Endothelial cell of umbilical vein (primary cell): ENCODE data around the gene DCLK1. TPM values are rescaled to one million over a fixed set of nuclear protein-coding genes. Genes with fewer than 3 reads are reported as not detected.

ENCODE experiments used
- BruUV-seq: library from RNA; stranded (reverse); fragments of 400-500 nt; replicated peaks from 2 replicates; lab custom pipeline; 2021; lab: Mats Ljungman, UMichigan
- CTCF ChIA-PET: fragments of 300-600, 350-600 bp; sonication (Branson Sonifier 250); formaldehyde crosslinking; loops from one replicate; lab custom pipeline; 2021; ENCODE audit warnings: antibody characterized with exemption, inconsistent platforms; lab: Charles Lee
- POLR2A ChIA-PET: fragments of 300-600, 350-600 bp; sonication (Branson Sonifier 250); formaldehyde crosslinking; loops from one replicate; lab custom pipeline; 2021; ENCODE audit warnings: antibody characterized with exemption, inconsistent platforms; lab: Charles Lee
- DNase-seq: peaks from one replicate; pipeline ENCODE4 v3.0.0-alpha.2; 2011; ENCODE audit warnings: low read depth, low spot score
- FAIRE-seq: peaks from 2 replicates; lab custom pipeline; 2011; peaks lifted over from hg19 to GRCh38; lab: Jason Lieb, UNC
- H2AFZ ChIP-seq: 2 replicates; pipeline ENCODE4 v1.6.0; 2012; ENCODE audit warnings: low read depth, low read length, control low read depth, inconsistent platforms
- H3K27ac ChIP-seq: 2 replicates; pipeline ENCODE4 v1.5.1; 2011; ENCODE audit warnings: low read depth, mild to moderate bottlenecking, control low read depth, low read length, moderate library complexity; ENCODE audit not compliant: insufficient read depth
- H3K27me3 ChIP-seq, 2 experiments: 2 replicates each; pipeline versions ENCODE4 v1.6.0 to v1.6.1; 2011; ENCODE audit warnings: low read length in 2 of 2, mixed read lengths in 1 of 2; ENCODE audit not compliant: control insufficient read depth in 2 of 2, insufficient read depth in 2 of 2
- H3K36me3 ChIP-seq, 2 experiments: 2 replicates in 1 of 2; 3 replicates in 1 of 2; pipeline ENCODE4 v1.5.1; 2011; ENCODE audit warnings: low read length in 2 of 2, mild to moderate bottlenecking in 1 of 2, moderate library complexity in 1 of 2; ENCODE audit not compliant: control insufficient read depth in 2 of 2, insufficient read depth in 2 of 2; ENCODE audit errors: extremely low read depth in 1 of 2
- H3K4me1 ChIP-seq: 3 replicates; pipeline ENCODE4 v1.5.1; 2011; ENCODE audit warnings: mild to moderate bottlenecking, low read length; ENCODE audit not compliant: control insufficient read depth, insufficient read depth; ENCODE audit errors: extremely low read depth
- H3K4me2 ChIP-seq: 2 replicates; pipeline ENCODE4 v1.6.1; 2011; ENCODE audit warnings: low read length, control low read depth, mixed read lengths; ENCODE audit not compliant: insufficient read depth
- H3K4me3 ChIP-seq, 3 experiments: fragments of 200-600 bp in 1 of 3; sonication (generic), shearing (Covaris generic) in 1 of 3; replicated peaks in 1 of 3; 2 replicates each; pipeline ENCODE4 v1.5.1; 2011 to 2016; ENCODE audit warnings: control low read depth in 3 of 3, low read length in 3 of 3, mild to moderate bottlenecking in 2 of 3, inconsistent platforms in 1 of 3, low read depth in 1 of 3, moderate library complexity in 1 of 3; ENCODE audit not compliant: insufficient read depth in 1 of 3
- H3K79me2 ChIP-seq: 2 replicates; pipeline ENCODE4 v1.6.0; 2012; ENCODE audit warnings: low read length, inconsistent platforms; ENCODE audit not compliant: control insufficient read depth, insufficient read depth
- H3K9ac ChIP-seq: replicated peaks from 2 replicates; pipeline ENCODE3; 2011; ENCODE audit warnings: low read length, control low read depth; ENCODE audit not compliant: insufficient read depth; ENCODE audit errors: extremely low read depth
- H3K9me1 ChIP-seq: replicated peaks from 3 replicates; pipeline ENCODE4 v1.6.0; 2011; ENCODE audit warnings: mild to moderate bottlenecking, low read length; ENCODE audit not compliant: control insufficient read depth, insufficient read depth; ENCODE audit errors: extremely low read depth
- H3K9me3 ChIP-seq: replicated peaks from 2 replicates; pipeline ENCODE4 v1.5.1; 2012; ENCODE audit warnings: low read length, inconsistent platforms; ENCODE audit not compliant: control insufficient read depth, insufficient read depth
- H4K20me1 ChIP-seq: replicated peaks from 2 replicates; pipeline ENCODE3; 2011; ENCODE audit warnings: mild to moderate bottlenecking, low read length; ENCODE audit not compliant: control insufficient read depth, insufficient read depth; ENCODE audit errors: extremely low read depth
- EZH2 ChIP-seq: IDR thresholded peaks from 2 replicates; pipeline ENCODE4 v1.6.1; 2012; ENCODE audit warnings: borderline replicate concordance, low read depth, mild to moderate bottlenecking, moderate library complexity, low read length, inconsistent platforms; ENCODE audit not compliant: severe bottlenecking
- FOS ChIP-seq: IDR thresholded peaks from 2 replicates; pipeline ENCODE4 v1.6.1; 2011; ENCODE audit warnings: mild to moderate bottlenecking, low read length, moderate library complexity, borderline replicate concordance; ENCODE audit not compliant: insufficient read depth
- GATA2 ChIP-seq: IDR thresholded peaks from 2 replicates; pipeline ENCODE4 v1.7.0; 2011; ENCODE audit warnings: low read depth, mild to moderate bottlenecking, moderate library complexity, mixed read lengths, low read length; ENCODE audit not compliant: insufficient read length, insufficient read depth
- JUN ChIP-seq: IDR thresholded peaks from 2 replicates; pipeline ENCODE4 v1.6.1; 2011; ENCODE audit warnings: borderline replicate concordance, low read depth; ENCODE audit not compliant: insufficient read length, insufficient read depth
- MYC ChIP-seq: IDR thresholded peaks from one replicate; pipeline ENCODE4 v1.6.1; 2011; ENCODE audit warnings: mild to moderate bottlenecking, low read depth, low read length
- POLR2A ChIP-seq: IDR thresholded peaks from 2 replicates; pipeline ENCODE4 v1.6.1; 2012; ENCODE audit warnings: low read depth, mild to moderate bottlenecking, control low read depth, low read length
- POLR2AphosphoS5 ChIP-seq: IDR thresholded peaks from 2 replicates; pipeline ENCODE4 v1.6.1; 2012; ENCODE audit warnings: low read depth, mild to moderate bottlenecking, control low read depth, low read length, moderate library complexity; ENCODE audit not compliant: insufficient read depth
- dilution Hi-C: fragments of 300-500 bp; cut with MboI; formaldehyde crosslinking; loops from one replicate; pipeline ENCODE4 v1.15.0; 2019; ENCODE audit warnings: low sequenced_read_pairs; ENCODE audit not compliant: extremely low pct_ligation_motif_present
- intact Hi-C: fragments of 100-400 bp; cut with micrococcal nuclease; formaldehyde crosslinking; loops from one replicate; pipeline ENCODE4 v1.10.0; 2022
- polyA plus RNA-seq, 4 experiments: library from polyadenylated mRNA; depleted of rRNA in 3 of 4; stranded (reverse) in 3 of 4; unstranded in 1 of 4; fragments of >200 nt; gene quantifications; 2 replicates each; pipeline versions ENCODE4 v1.2.1 to v1.2.3, GENCODE V29; 2011 to 2012; ENCODE audit warnings: missing spikeins in 1 of 4
- total RNA-seq: library from RNA; stranded (reverse); gene quantifications from 2 replicates; pipeline ENCODE4 v1.2.3, GENCODE V29; 2021
- TF ChIP-seq, protein P1 (sequence below): IDR thresholded peaks from 2 replicates; pipeline ENCODE4 v1.6.1; 2011; ENCODE audit not compliant: insufficient read depth, insufficient read length
- TF ChIP-seq, protein P2 (sequence below), 2 donors: IDR thresholded peaks; 1 replicate in 1 of 2; 2 replicates in 1 of 2; pipeline ENCODE4 v1.5.1; 2011; ENCODE audit warnings: low read length in 2 of 2, mild to moderate bottlenecking in 2 of 2, moderate library complexity in 2 of 2, control low read depth in 1 of 2, inconsistent platforms in 1 of 2, low read depth in 1 of 2; ENCODE audit not compliant: insufficient read depth in 1 of 2; ENCODE audit errors: extremely low read depth in 1 of 2

DCLK1 gene
- total and polyA plus RNA-seq, 2 donors (not counting 3 experiments of a cell fraction or from before 2014, with no cell fraction given): 0.28 to 3.9 TPM

DNA sequence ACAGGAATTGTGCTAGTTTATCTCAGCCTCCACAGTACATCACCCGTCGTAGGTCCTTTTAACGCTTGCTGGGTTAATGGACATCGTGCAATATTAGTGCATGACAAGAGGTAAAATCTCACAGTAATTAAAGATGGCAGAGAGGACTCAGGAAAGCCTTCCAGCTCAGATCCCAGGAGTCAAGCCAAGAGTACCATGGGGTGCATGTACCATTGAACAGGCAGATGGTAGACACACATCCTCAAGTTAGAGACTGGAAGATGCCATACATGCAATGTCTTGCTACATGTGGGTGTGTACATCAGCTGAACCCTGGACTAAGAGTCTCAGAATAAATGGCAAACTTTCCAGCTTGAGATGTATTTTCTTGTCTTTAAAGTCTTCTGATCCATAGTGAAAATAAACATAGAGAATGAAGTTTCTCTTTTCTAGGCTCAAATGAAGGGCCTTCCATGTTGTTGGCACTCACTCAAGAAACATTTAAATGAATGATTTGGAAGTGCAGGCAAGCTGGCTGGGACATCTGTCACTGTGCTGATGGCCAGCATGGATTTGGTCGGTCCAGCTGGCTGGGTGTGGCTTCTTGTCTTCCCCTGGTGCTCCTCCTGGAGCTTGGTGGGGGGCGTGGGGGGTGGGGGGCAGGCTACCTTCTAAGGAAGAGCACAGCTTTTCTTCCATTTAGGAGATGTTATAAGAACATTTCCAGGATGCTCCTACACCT is 363.8 kb downstream of the DCLK1 start:
- FAIRE-seq (no peak), DNase-seq (no peak)
- ChIA-PET POLR2A (no interaction called here), CTCF (interaction anchor here (2.4 kb wide), 1 partner anchor 21 kb away, joined by 12 read pairs; no protein-coding TSS in a partner anchor)
- H3K36me3 ChIP-seq: no peaks in the 10 kb centered on the region
- H3K9ac ChIP-seq: no peak overlapping the region
- intact Hi-C loops (no loop called here), dilution Hi-C loops (no loop called here)
- H3K9me1 ChIP-seq: no peaks in the 10 kb centered on the region
- no peak overlapping the region for H3K4me3 ChIP-seq
- no TSS peak for BruUV-seq
- H3K27me3 ChIP-seq: peaks cover 0 to 2% of the 10 kb centered on the region in 2 experiments
- H3K9me3 ChIP-seq: no peaks in the 10 kb centered on the region
- TF ChIP-seq POLR2A: no peak
- TF ChIP-seq POLR2AphosphoS5: no peak
- no peak for TF ChIP-seq GATA2
- TF ChIP-seq EZH2: no peak
- no peak for TF ChIP-seq JUN
- TF ChIP-seq, protein P1, sequence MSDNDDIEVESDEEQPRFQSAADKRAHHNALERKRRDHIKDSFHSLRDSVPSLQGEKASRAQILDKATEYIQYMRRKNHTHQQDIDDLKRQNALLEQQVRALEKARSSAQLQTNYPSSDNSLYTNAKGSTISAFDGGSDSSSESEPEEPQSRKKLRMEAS: no peak
- no peak for TF ChIP-seq FOS
- TF ChIP-seq, protein P2, sequence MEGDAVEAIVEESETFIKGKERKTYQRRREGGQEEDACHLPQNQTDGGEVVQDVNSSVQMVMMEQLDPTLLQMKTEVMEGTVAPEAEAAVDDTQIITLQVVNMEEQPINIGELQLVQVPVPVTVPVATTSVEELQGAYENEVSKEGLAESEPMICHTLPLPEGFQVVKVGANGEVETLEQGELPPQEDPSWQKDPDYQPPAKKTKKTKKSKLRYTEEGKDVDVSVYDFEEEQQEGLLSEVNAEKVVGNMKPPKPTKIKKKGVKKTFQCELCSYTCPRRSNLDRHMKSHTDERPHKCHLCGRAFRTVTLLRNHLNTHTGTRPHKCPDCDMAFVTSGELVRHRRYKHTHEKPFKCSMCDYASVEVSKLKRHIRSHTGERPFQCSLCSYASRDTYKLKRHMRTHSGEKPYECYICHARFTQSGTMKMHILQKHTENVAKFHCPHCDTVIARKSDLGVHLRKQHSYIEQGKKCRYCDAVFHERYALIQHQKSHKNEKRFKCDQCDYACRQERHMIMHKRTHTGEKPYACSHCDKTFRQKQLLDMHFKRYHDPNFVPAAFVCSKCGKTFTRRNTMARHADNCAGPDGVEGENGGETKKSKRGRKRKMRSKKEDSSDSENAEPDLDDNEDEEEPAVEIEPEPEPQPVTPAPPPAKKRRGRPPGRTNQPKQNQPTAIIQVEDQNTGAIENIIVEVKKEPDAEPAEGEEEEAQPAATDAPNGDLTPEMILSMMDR (IDR thresholded peaks at IDR 0.05; ENCODE audit: extremely low read depth in 1 of 2, insufficient read depth in 1 of 2, low read depth in 1 of 2, low read length in 2 of 2): no peak
- no peak for TF ChIP-seq MYC
- no peaks in the 10 kb centered on the region for H3K79me2 ChIP-seq
- H4K20me1 ChIP-seq: no peaks in the 10 kb centered on the region
- H3K4me2 ChIP-seq: no peak overlapping the region
- H3K4me1 ChIP-seq: no peaks in the 10 kb centered on the region
- no peak overlapping the region for H3K27ac ChIP-seq
- H2AFZ ChIP-seq: no peak overlapping the region
